Activated CD4-positive, alpha-beta T cell treated with anti-CD3 and anti-CD28 coated beads, Interleukin-2, amount 50 U/mL, for 24 hours (primary cell): ENCODE measurements around the gene NDUFS4.
"Not testable (repeated sequence)": the region's sequence is repeated elsewhere in the genome, so short reads cannot be mapped to it uniquely, and the experiment has no call there.

ENCODE experiments used
- DNase-seq, 2 donors: peaks; one replicate each; pipeline ENCODE4 v3.0.0-alpha.2; 2020; ENCODE audit warnings: low read depth in 1 of 2, low spot score in 1 of 2

NDUFS4 gene

GRCh38 chr5:53571403-53571802 lies 11.0 kb downstream of the NDUFS4 start:
- DNase-seq: no peak

GRCh38 chr5:53575101-53575500 lies 14.7 kb downstream of the NDUFS4 start:
- no peak for DNase-seq

- DNase-seq: no peak
These were observed 15.4 kb downstream of the NDUFS4 start for GRCh38 chr5:53575831-53576230.

- no peak for DNase-seq
These were observed 16.2 kb downstream of the NDUFS4 start for GRCh38 chr5:53576674-53577073.

GRCh38 chr5:53578854-53579253 lies 18.4 kb downstream of the NDUFS4 start:
- DNase-seq: no peak

GRCh38 chr5:53580547-53580946 lies 20.1 kb downstream of the NDUFS4 start:
- no peak for DNase-seq

- no peak for DNase-seq
These were observed 21.8 kb downstream of the NDUFS4 start for GRCh38 chr5:53582225-53582624.

- no peak for DNase-seq
These were observed 30.3 kb downstream of the NDUFS4 start for GRCh38 chr5:53590759-53591158.

- no peak for DNase-seq
These were observed 34.0 kb downstream of the NDUFS4 start for GRCh38 chr5:53594419-53594818.

GRCh38 chr5:53597894-53598293 lies 37.5 kb downstream of the NDUFS4 start:
- DNase-seq: no peak

GRCh38 chr5:53601570-53601969 lies 41.1 kb downstream of the NDUFS4 start:
- no peak for DNase-seq

GRCh38 chr5:53603009-53603687 lies 42.7 kb downstream of the NDUFS4 start:
- no peak for DNase-seq

GRCh38 chr5:53604309-53604708 lies 43.9 kb downstream of the NDUFS4 start:
- no peak for DNase-seq

- no peak for DNase-seq
These were observed 47.4 kb downstream of the NDUFS4 start for GRCh38 chr5:53607886-53608285.

GRCh38 chr5:53608897-53609296 lies 48.5 kb downstream of the NDUFS4 start:
- not testable (repeated sequence) for DNase-seq

GRCh38 chr5:53613061-53613460 lies 52.6 kb downstream of the NDUFS4 start:
- DNase-seq: no peak

GRCh38 chr5:53613536-53613935 lies 53.1 kb downstream of the NDUFS4 start:
- DNase-seq: no peak

GRCh38 chr5:53614376-53614885 lies 54.0 kb downstream of the NDUFS4 start:
- DNase-seq: no peak

GRCh38 chr5:53616939-53617549 lies 56.6 kb downstream of the NDUFS4 start:
- no peak for DNase-seq

GRCh38 chr5:53631251-53631650 lies 70.8 kb downstream of the NDUFS4 start:
- DNase-seq: no peak

GRCh38 chr5:53642061-53642460 lies 81.6 kb downstream of the NDUFS4 start:
- no peak for DNase-seq

- DNase-seq: no peak
These were observed 83.0 kb downstream of the NDUFS4 start for GRCh38 chr5:53643445-53643844.

GRCh38 chr5:53645078-53645477 lies 84.6 kb downstream of the NDUFS4 start:
- DNase-seq: no peak
